Measurements from ENCODE around the gene CHMP2A. TPM values are rescaled to one million over a fixed set of nuclear protein-coding genes. Genes with fewer than 3 reads are reported as not detected.

The CHMP2A gene
- polyA plus RNA-seq, 1 of the 3 experiments (the other 2 are of a cell fraction) = 381 TPM

- TF ChIP-seq YY1 (IDR thresholded peaks at IDR 0.05; ENCODE audit: low read depth) (peak; percentile 88), FOXJ3 (CRISPR knock-in tag; IDR thresholded peaks at IDR 0.05) (no peak; the same call in 1 of the 2 replicates), RAD21 (IDR thresholded peaks at IDR 0.05; ENCODE audit: low read length) (peak; percentile 67), POLR2AphosphoS5 (IDR thresholded peaks at IDR 0.05; ENCODE audit: low read depth, low read length) (peak; percentile 92), REST (IDR thresholded peaks at IDR 0.05; ENCODE audit: low read depth, low read length) (0 out of 2 replicates have a peak, but pooled peaks have one; percentile 39), RFX5 (IDR thresholded peaks at IDR 0.05; ENCODE audit: low read length) (0 out of 2 replicates have a peak, but pooled peaks have one; percentile 17)
These were observed 35.3 kb downstream of the CHMP2A start, which contains the start of gene ZBTB45 (continued) for GRCh38 chr19:58519355-58520256.

DNA sequence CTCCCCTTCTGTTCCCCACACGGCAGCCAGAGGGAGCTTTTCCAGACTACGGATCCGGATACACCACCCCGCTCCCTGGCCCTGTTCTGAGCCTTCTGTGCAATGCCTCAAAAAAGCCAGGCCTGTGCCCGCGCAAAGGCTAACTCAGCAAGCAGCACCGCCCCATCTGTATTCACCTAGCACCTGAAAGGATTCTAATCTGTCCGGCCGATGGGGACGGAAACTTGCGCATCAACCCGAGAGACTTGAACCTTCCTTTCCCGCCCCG, 35.9 kb downstream of the CHMP2A start:
- Histone ChIP-seq H3K9me2 (no peaks in the 10 kb centered on the region), H3F3A (replicated peaks; ENCODE audit: insufficient read depth) (peaks cover 19% of the 10 kb centered on the region), H3K27me3 (ENCODE audit: insufficient read depth) (no peaks in the 10 kb centered on the region), H4K20me1 (ENCODE audit: insufficient read depth) (no peaks in the 10 kb centered on the region; the same call in 1 of the 2 replicates), H3K36me3 (replicated peaks in 1 of 2; ENCODE audit: control insufficient read depth in 1 of 2, insufficient read depth in 2 of 2, low read length in 1 of 2) (peaks cover 3 to 19% of the 10 kb centered on the region in 2 experiments), H3K79me2 (ENCODE audit: insufficient read depth) (peaks cover 55% of the 10 kb centered on the region), H3K4me2 (peak overlapping the region; percentile 98), H3K9ac (peak overlapping the region; percentile 93), H3K9me3 (no peaks in the 10 kb centered on the region), H3K4me1 (ENCODE audit: control insufficient read depth in 1 of 2, insufficient read depth in 2 of 2, low read depth in 1 of 2, low read length in 1 of 2) (peaks cover 0 to 33% of the 10 kb centered on the region in 2 experiments; a peak in 1 of 4 replicates), H2AFZ (ENCODE audit: low read depth) (peak overlapping the region; percentile 86; the same call in 1 of the 2 replicates), H3K4me3 (ENCODE audit: low read depth in 2 of 2, low read length in 1 of 2) (peak overlapping the region; percentile 75 to 83), H3K27ac (ENCODE audit: low read depth in 2 of 2, low read length in 1 of 2) (peak overlapping the region; percentile 92 to 97)
- peak; percentile 88 for DNase-seq
- 4% methylated on average over 12 of the region's 14 CpGs for WGBS (ENCODE audit: low lambda C conversion rate)
- POLR2A ChIA-PET = interaction anchor here (1.0 to 3.8 kb wide), 9 partner anchors 20 to 192 kb away, joined by 3 to 49 read pairs (median 9); partner anchors contain the start of genes CHMP2A, RPS5, TRIM28 and UBE2M
- TF ChIP-seq TEAD4 (IDR thresholded peaks at IDR 0.05; ENCODE audit: borderline replicate concordance, insufficient read depth) (no peak), MXI1 (IDR thresholded peaks at IDR 0.05; ENCODE audit: low read depth, low read length) (no peak), SIN3A (IDR thresholded peaks at IDR 0.05; ENCODE audit: borderline replicate concordance, low read depth, low read length) (peak; percentile 68), GABPA (IDR thresholded peaks at IDR 0.05; ENCODE audit: low read depth) (0 out of 2 replicates have a peak, but pooled peaks have one; percentile 25), MAX (IDR thresholded peaks at IDR 0.05; ENCODE audit: low read depth) (0 out of 2 replicates have a peak, but pooled peaks have one; percentile 44), GATA2 (CRISPR knock-in tag; IDR thresholded peaks at IDR 0.05) (no peak), NRF1 (IDR thresholded peaks at IDR 0.05; ENCODE audit: low read depth, low read length) (0 out of 2 replicates have a peak, but pooled peaks have one; percentile 6), RXRA (IDR thresholded peaks at IDR 0.05; ENCODE audit: borderline replicate concordance, low read depth) (no peak), FOXM1 (IDR thresholded peaks at IDR 0.05; ENCODE audit: low read depth) (no peak), CTCF (IDR thresholded peaks at IDR 0.05) (no peak; the same call in 1 of the 2 replicates), POLR2AphosphoS5 (IDR thresholded peaks at IDR 0.05; ENCODE audit: low read depth, low read length) (no peak), TCF12 (IDR thresholded peaks at IDR 0.05) (no peak), RAD21 (IDR thresholded peaks at IDR 0.05; ENCODE audit: low read length) (peak; percentile 39), SMC3 (IDR thresholded peaks at IDR 0.05; ENCODE audit: low read depth, low read length) (peak; percentile 41; the same call in 1 of the 2 replicates), EP300 (IDR thresholded peaks at IDR 0.05; ENCODE audit: borderline replicate concordance in 1 of 2, low read depth in 1 of 2, low read length in 1 of 2) (no peak), RCOR1 (IDR thresholded peaks at IDR 0.05; ENCODE audit: low read length) (no peak), EZH2phosphoT487 (IDR thresholded peaks at IDR 0.05; ENCODE audit: borderline replicate concordance, low read depth) (no peak), RFX5 (IDR thresholded peaks at IDR 0.05; ENCODE audit: low read length) (no peak), YY1 (IDR thresholded peaks at IDR 0.05; ENCODE audit: low read depth) (no peak), MEF2A (IDR thresholded peaks at IDR 0.05; ENCODE audit: borderline replicate concordance, low read depth) (no peak), JUND (IDR thresholded peaks at IDR 0.05) (no peak)
- TF ChIP-seq, protein P1, sequence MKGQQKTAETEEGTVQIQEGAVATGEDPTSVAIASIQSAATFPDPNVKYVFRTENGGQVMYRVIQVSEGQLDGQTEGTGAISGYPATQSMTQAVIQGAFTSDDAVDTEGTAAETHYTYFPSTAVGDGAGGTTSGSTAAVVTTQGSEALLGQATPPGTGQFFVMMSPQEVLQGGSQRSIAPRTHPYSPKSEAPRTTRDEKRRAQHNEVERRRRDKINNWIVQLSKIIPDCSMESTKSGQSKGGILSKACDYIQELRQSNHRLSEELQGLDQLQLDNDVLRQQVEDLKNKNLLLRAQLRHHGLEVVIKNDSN (IDR thresholded peaks at IDR 0.05; ENCODE audit: borderline replicate concordance, low read depth) = no peak
- CTCF ChIA-PET = interaction anchor here (0.8 to 4.7 kb wide), 33 partner anchors 9 to 191 kb away, joined by 3 to 81 read pairs (median 5); partner anchors contain the start of genes CHMP2A, TRIM28, UBE2M and ZNF446

All from SK-N-SH (cell line).